ENCODE measurements around the gene HTRA1.

Gene HTRA1

DNA sequence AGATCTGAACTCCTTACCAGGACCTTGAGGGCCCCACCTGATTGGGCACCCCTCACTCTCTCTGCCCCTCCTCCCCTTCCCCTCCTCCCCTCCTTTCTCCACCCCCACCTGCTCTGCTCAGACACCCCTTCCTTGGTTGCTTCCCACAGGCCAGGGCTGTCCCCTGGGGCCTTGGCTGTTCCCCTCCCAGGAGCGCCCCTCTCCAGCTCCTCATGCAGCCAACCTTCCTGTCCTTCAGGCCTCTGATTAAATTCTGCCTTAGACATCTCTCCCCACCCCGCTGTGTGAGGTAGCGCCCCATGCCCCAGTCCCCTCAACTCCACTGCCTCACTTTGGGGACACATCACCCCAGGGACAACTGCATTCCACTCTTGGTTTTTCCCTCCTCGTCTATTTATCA is 32.4 kb downstream of the HTRA1 start:
- DNase-seq: no peak

DNA sequence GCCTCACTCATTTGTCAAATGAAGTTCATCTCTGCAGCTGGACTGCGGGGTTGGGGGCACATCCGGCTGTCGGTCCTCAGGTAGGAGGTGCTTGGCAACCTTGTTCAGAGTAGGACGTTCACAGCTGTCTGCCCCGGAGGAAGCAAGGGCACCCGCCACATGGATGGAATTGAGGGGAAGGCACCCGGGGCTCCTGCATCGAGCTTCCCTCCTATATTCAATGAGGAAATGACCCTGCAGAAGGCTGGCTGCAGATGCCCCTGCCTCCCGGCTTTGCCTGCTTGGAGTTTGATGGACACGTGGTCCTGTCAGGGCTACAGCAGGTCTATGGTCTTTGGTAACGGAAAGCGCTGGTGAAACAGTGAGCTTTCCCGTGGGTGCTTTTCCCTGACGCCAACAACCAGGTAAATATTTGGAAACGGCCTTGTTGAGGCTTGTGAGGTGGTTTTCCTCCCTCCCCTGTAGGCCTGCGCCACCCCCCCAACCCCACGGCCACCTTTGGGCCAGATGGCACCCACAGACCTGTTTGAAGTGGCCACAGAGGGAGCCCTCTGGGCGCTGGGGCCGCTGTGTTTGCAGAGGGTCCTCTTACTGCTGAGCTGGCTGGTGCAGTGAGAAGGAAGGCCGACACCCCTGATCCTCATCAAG is 32.9 kb downstream of the HTRA1 start:
- no peak for DNase-seq

DNA sequence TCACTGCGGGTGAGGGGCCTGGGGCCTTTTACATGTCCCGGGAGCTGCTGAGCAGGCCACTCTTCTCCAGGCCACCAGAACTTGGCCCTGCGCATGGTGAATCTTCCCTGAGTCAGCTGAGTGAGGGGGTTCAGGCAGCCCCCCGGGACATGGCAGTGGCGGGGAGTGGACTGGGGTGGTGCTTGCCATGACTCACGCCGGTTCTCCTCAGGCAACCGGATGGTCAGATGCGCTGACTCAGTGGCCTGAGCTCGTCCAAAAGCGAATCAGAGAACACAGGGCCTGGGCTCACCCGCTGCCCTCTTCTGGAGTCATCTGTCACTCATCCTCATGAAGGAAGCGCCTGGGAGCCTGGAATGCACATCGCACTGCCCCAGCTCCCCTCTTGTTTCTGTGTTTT is 33.5 kb downstream of the HTRA1 start:
- DNase-seq: peak in 9 of 56 donors; percentile 23 to 70 (median 38)

- DNase-seq: peak in 2 of 56 donors; percentile 23 to 28
These were observed 34.3 kb downstream of the HTRA1 start for GRCh38 chr10:122495406-122496340.

GRCh38 chr10:122497241-122497640 is 35.9 kb downstream of the HTRA1 start:
- DNase-seq: no peak

DNA sequence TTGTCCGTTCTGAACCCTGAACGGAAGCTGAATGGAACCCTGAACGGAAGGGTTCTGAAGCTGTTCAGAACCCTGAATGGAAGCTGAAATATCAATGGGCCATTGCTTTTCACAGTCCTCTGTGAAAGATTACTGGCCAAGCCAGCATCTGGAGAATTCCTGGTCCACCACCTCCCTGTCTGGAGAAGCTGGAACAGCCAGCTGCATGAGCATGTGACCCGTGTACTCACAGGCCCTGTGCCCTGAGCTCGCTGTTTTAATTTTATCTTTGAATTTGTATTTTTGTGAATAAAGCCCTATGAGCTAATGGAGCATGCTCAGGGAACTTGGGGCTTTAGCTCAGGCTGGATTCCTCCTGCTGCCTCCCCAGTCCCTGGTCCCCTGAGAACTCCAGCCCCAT is 37.2 kb downstream of the HTRA1 start:
- DNase-seq: peak in 13 of 56 donors; percentile 20 to 52 (median 42)

DNA sequence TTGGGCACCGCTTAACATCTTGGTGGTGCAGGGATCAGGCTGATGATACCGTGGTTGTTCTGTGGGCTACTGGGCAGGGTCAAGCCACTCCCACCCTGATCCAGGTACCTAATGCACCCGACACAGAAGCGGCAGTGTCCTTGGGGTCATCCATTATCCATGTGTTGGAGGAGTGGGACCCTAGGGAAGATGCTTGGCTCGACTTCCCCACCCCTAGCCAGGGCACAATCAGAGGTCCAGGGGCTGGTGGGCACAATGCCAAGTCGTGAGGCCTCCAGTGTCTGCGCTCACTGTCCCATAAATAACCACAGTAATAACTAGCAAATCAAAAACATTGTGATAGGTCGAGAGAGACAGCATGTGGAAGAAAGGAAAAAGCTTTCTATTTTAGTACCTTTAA is 37.7 kb downstream of the HTRA1 start:
- DNase-seq: peak in 2 of 56 donors; percentile 47 to 54

DNA sequence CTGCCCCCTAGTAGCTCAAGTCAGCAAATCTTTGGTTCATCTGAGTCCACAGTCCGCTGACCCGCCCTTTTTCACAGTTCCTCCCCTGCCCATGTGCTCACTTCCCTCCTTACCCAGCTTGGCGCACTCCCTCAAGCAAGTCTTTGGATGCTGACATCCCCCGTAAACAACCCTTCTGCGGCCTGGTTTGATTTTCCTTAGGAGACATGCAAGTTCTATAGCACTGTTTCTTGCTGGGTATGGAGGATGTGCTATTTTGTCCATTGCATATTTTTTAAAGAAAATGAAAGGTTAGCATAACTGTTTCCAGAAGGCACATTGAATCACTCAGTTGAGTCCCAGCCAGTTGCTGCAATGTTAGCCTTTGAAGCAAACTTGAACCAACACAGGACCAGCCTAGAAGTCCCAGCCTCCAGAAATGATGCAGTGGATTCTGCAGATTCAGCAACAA is 38.2 kb downstream of the HTRA1 start:
- peak in 22 of 56 donors; percentile 21 to 63 (median 35) for DNase-seq

DNA sequence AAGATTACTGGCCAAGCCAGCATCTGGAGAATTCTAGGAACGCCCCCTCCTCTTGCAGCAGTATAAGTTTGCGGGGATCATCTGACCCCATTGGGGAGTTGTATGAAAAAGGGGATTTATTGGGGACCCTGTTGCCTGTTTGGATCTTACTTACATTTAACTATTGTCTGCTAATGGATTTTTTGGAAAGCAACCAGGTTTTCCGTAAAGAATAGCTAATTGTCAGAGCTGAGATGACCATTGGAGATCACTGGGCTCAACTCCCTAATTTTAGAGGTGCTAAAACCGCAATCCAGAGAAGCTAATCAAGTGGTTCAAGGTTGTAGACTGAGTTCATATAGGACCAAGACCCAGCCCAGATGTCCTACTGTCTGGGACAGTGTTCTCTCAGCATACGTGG is 38.8 kb downstream of the HTRA1 start:
- DNase-seq: no peak

DNA sequence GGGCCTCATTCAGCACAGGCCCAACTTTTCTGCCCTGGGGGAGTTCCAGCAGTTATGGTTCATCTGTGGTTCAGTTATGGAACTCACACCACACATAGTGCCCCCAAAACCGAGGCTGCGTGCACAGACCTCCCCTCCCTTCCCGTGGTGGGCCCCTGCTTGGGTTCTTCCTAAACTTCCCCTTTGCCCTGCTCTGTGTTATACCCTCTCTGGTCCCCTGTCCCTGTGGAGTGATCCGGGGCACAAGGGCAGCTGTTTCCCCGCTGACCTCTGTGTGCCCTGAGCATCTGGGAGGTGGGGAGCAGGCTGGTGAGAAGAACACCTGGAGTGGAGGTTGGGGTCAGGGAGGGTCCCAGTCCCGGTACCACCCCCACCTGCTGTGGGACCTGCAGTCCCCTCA is 39.4 kb downstream of the HTRA1 start:
- DNase-seq: no peak

- DNase-seq: no peak
These were observed 41.7 kb downstream of the HTRA1 start for GRCh38 chr10:122503012-122503411.

GRCh38 chr10:122503886-122504609 is 42.7 kb downstream of the HTRA1 start:
- peak in 1 of 56 donors; percentile 25 for DNase-seq

DNA sequence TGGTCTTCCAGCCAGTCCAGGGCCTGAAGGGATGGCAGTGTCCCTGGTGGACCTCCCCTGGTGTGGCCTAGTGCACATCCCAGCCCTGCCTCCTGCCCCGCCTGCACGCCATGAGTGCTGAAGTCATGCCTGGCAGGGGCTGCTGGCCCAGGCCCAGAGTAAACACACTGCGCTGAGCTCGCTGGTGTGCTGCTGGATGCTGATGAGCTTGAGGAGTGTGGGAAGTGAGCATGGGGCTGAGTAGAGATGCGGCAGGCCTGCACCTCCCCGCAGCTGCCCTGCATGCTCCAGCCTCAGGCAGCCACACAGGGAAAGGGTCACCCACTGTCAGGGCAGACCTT is 43.2 kb downstream of the HTRA1 start:
- DNase-seq: peak in 55 of 56 donors; percentile 38 to 98 (median 88)

DNA sequence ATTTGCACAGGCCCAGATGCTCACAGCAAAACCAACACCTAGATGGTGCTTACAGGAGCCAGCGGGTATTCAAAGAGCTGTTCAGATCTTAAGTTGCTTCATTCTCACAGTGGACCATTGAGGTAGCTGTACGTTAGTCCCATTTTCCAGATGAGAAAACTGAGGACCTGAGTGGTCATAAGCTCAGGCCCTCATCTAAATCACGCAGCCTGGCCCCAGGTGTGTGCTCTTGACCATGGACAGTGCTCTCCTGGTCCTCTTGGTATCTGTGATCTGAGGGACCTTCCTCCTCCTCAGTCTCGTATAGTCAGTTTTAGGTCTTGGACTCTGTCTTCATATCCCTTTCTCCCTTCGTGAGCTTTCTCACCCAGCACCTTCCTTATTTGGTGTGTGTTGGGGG is 43.7 kb downstream of the HTRA1 start:
- no peak for DNase-seq

- DNase-seq: no peak
These were observed 44.7 kb downstream of the HTRA1 start for GRCh38 chr10:122505885-122506645.

DNA sequence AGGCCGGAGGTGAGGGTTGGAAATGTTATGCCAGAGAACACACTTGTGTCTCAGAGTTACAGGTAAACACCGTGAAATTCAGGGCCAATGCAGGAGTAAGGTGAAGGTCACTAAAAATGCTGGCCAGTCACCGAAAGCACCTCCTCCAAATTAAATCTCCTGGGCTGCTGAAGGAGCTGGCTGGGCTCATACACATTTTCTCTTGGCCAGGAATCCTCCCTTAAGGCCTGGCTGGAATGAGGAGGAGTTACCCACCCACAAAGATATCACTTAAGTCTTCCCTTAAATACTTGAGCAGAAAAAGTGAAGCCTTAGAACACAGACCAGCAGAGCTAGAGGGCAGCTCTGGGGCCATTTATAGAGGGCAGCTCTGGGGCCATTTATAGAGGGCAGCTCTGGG is 46.3 kb downstream of the HTRA1 start:
- no peak for DNase-seq

DNA sequence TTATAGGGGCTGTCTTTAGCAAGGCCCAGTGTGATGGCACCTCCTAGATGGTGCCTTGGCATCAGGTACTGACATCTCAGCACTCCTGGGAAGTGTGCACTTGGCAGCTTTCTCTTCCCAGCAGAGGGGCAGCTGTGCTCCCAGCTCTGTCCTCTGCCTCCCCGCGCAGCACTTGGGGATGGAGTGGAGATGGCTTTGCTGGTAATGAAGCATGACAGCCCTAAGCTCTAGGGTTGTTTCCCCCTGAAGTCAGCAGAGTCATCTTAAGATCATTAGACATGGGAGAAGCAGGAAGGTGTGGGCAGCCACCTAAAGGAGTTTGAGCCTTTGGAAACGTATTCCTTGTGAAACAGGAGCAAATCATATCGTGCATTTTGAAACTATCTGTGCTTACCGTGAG is 46.7 kb downstream of the HTRA1 start:
- DNase-seq: no peak

DNA sequence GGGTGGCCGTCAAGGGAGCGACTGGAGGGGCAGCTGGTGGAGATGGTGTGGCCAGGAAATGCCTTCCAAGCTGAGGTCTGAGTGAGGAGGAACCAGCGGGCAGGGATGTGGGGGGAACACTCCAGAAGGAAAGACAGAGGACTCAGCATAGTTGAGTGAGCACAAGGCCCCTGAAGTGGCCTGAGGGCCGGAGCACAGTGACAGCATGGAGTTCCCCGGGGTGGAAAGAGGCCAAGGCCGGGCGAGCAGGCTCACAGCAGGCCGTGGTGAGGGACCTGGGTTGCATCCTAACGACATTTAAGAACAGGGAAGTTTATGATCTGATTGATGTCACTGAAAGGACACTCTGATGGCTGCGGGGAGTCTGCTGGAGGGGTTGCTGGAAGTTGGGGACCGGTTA is 48.0 kb downstream of the HTRA1 start:
- no peak for DNase-seq

DNA sequence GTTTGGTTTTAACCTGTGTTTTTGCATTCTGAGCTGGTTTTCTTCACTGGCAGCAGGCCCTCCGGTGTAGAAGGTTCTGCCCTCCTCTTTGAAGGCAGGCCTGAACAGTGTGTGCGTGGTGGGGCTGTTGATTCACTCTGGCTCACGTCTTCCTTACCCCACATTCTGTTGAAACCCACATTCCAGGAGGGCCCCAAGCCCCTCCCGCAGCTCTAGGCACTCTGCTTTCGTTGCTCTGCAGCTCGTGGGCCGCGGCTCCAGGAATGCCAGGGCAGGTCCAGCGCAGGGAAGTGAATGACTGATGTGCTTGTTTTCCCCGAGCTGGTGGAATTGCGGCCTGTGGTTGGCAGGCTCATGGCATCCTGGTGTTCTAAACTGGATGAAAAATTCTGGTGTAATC is 49.0 kb downstream of the HTRA1 start:
- DNase-seq: no peak

DNA sequence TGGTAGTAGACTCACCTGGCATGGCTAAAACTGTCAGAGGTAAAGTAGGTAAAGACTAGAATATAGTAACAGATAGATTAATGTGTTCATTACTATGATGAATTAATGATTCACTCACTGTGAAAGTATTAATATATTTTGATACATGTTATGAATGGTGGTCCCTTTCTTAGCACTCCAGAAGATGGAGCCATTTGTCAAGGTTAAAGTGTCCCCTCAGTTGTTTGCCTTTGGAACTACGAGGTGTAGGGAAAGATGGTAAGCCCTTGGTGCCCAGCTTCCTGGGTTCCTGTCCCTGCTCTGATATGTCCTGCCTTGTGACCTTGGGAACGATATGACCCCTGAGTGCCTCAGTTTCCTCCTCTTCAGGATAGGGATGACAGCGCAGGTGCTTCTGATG is 49.4 kb downstream of the HTRA1 start:
- DNase-seq: no peak

DNA sequence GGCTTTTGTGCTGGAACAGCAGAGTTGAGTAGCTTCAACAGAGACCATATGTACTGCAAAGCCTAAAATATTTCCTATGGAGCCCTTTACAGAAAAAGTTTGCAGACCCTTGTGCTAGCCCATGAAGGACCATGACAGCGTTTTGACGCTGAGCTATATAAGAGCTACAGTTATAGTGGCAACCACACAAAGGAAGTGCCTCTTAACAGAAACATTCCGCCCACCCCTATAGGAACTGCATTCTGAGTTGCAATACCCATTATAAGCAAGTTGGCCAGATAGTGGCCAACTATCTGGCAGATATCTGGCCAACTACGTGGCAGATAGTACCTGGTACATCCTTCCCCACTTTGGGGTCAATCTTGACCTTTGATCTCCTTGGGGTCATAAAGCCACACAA is 51.7 kb downstream of the HTRA1 start:
- DNase-seq: no peak

Measured in amygdala (tissue), 56 donors.